ENCODE results near the gene DIPK1B.
"Not testable (repeated sequence)": the region's sequence is repeated elsewhere in the genome, so short reads cannot be mapped to it uniquely, and the experiment has no call there.

The DIPK1B gene

DNA sequence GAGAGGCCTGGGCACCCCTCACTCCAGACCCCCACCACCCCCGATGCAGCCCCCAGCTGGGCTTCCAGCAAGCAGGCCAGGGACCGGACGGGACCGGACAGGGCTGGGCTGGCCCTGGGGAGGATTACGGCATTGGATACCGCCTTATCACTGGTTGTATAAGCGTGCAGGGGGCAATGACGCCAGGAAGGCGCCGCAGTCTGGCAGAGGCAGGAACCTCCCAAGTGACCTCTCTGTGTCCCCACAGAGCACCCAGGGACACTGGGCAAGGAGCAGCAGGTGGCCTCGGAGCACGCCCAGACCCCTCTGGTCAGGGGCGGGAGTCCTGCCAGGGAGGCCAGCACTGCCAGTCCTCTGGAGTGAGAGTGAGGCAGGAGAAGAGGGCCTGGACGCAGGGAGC is 52.7 kb downstream of the DIPK1B start:
- H3K4me3 ChIP-seq (ENCODE audit: low read length in 2 of 2), result no peak overlapping the region
- peaks cover 0 to 6% of the 10 kb centered on the region in 2 donors for H3K27me3 ChIP-seq (ENCODE audit: control insufficient read depth in 2 of 2, insufficient read depth in 2 of 2, low read length in 2 of 2)
- peak overlapping the region in 1 of 2 donors; percentile 56 for H3K9ac ChIP-seq (ENCODE audit: low read depth in 1 of 2, low read length in 2 of 2)
- peaks cover 5 to 20% of the 10 kb centered on the region in 2 donors for H3K4me1 ChIP-seq (ENCODE audit: control insufficient read depth in 2 of 2, insufficient read depth in 2 of 2, low read length in 2 of 2)
- no peaks in the 10 kb centered on the region for H3K9me3 ChIP-seq (ENCODE audit: control insufficient read depth in 2 of 2, low read length in 2 of 2)
- no peaks in the 10 kb centered on the region for H3K36me3 ChIP-seq (ENCODE audit: control insufficient read depth in 2 of 2, insufficient read depth in 2 of 2, low read length in 2 of 2)
- peak overlapping the region in 1 of 2 donors; percentile 5 for H3K27ac ChIP-seq (ENCODE audit: low read depth in 2 of 2, low read length in 2 of 2)

DNA sequence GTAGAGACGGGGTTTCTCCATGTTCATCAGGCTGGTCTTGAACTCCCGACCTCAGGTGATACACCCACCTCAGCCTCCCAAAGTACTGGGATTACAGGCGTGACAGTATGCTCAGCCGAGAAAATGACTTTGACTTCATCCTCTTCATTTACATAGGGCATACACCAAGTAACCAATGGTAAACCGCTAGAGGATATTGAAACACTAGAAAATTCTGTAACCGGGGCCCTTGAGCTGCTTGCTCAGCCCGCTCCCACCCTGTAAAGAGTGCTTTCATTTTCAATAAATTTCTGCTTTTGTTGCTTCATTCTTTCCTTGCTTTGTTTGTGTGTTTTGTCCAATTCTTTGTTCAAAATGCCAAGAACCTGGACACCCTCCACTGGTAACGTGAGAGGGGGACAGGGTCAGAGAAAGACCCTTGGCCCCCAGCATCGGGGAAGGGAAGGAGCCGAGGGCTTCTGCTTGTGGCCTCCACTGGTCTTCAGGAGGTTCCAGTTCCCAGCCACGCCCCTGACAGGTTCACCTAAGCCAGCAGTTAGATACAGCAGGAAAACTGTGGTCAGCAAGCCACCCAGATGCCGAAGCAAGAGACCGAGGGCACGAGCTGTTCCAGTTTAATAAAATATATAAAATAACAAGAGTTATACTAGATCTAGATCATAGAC is 53.5 kb downstream of the DIPK1B start:
- not testable (repeated sequence) for H3K27me3 ChIP-seq (ENCODE audit: control insufficient read depth in 2 of 2, insufficient read depth in 2 of 2, low read length in 2 of 2); H3K9me3 ChIP-seq (ENCODE audit: control insufficient read depth in 2 of 2, low read length in 2 of 2); H3K27ac ChIP-seq (ENCODE audit: low read depth in 2 of 2, low read length in 2 of 2)

DNA sequence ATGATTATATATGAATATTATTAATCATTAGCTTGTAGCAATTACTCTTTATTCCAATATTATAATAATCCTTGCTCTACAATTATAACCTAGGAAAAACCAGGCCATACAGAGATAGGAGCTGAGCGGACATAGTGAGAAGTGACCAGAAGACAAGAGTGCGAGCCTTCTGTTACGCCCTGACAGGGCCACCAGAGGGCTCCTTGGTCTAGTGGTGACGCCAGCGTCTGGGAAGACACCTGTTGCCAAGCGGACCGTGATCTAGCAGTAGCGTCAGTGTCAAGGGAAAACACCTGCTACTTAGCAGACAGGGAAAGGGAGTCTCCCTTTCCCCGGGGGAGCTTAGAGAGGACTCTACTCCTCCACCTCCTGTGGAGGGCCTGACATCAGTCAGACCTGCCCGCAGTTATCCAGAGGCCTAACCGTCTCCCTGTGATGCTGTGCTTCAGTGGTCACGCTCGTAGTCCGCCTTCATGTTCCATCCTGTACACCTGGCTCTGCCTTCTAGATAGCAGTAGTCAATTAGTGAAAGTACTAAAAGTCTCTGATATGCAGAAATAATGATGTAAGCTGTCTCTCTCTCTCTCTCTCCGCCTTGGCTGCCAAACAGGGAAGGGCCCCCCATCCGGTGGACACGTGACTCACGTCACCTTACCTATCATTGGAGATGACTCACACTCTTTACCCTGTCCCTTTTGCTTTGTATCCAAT is 54.2 kb downstream of the DIPK1B start:
- H3K4me3 ChIP-seq (ENCODE audit: low read length in 2 of 2); H3K36me3 ChIP-seq (ENCODE audit: control insufficient read depth in 2 of 2, insufficient read depth in 2 of 2, low read length in 2 of 2); H3K9me3 ChIP-seq (ENCODE audit: control insufficient read depth in 2 of 2, low read length in 2 of 2); H3K27ac ChIP-seq (ENCODE audit: low read depth in 2 of 2, low read length in 2 of 2); H3K9ac ChIP-seq (ENCODE audit: low read depth in 1 of 2, low read length in 2 of 2); H3K27me3 ChIP-seq (ENCODE audit: control insufficient read depth in 2 of 2, insufficient read depth in 2 of 2, low read length in 2 of 2): not testable (repeated sequence)
- peaks cover 5 to 20% of the 10 kb centered on the region in 2 donors for H3K4me1 ChIP-seq (ENCODE audit: control insufficient read depth in 2 of 2, insufficient read depth in 2 of 2, low read length in 2 of 2)

More for the DNA sequence above, 53.5 kb downstream of the DIPK1B start:
- H3K36me3 ChIP-seq (ENCODE audit: control insufficient read depth in 2 of 2, insufficient read depth in 2 of 2, low read length in 2 of 2); H3K9ac ChIP-seq (ENCODE audit: low read depth in 1 of 2, low read length in 2 of 2); H3K4me3 ChIP-seq (ENCODE audit: low read length in 2 of 2): not testable (repeated sequence)
- H3K4me1 ChIP-seq (ENCODE audit: control insufficient read depth in 2 of 2, insufficient read depth in 2 of 2, low read length in 2 of 2), result peaks cover 5 to 20% of the 10 kb centered on the region in 2 donors

DNA sequence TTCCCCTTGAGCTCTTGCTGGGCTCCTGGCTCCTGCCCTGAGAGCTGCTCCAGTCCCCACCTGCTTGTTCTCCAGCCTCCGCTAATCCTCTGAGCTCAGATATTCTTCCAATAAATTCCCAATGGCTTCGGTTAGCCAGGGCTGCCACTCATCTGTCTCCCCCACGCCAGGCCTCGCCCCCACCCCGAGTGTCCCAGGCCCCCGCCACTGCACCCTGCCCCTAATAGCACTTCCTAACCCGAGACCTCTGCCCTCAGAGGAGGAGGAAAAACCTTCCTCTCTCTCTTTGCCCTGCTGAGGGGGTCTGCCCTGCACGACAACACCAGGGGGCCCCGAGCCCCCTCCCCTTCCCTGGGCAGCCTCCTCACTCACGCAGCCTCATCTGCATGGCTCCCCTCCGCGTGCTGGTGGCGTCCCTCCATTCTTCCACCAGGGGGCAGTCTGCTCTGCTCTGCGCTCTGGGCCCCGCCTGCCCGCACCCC is 57.4 kb downstream of the DIPK1B start:
- H3K4me3 ChIP-seq (ENCODE audit: low read length in 2 of 2), result no peak overlapping the region
- peaks cover 3 to 16% of the 10 kb centered on the region in 2 donors for H3K4me1 ChIP-seq (ENCODE audit: control insufficient read depth in 2 of 2, insufficient read depth in 2 of 2, low read length in 2 of 2)
- no peak overlapping the region for H3K27ac ChIP-seq (ENCODE audit: low read depth in 2 of 2, low read length in 2 of 2)
- H3K27me3 ChIP-seq (ENCODE audit: control insufficient read depth in 2 of 2, insufficient read depth in 2 of 2, low read length in 2 of 2), result peaks cover 0 to 4% of the 10 kb centered on the region in 2 donors
- H3K36me3 ChIP-seq (ENCODE audit: control insufficient read depth in 2 of 2, insufficient read depth in 2 of 2, low read length in 2 of 2), result no peaks in the 10 kb centered on the region
- peaks cover 3% of the 10 kb centered on the region in 2 donors for H3K9me3 ChIP-seq (ENCODE audit: control insufficient read depth in 2 of 2, low read length in 2 of 2)
- H3K9ac ChIP-seq (ENCODE audit: low read depth in 1 of 2, low read length in 2 of 2), result peak overlapping the region in 1 of 2 donors; percentile 7

DNA sequence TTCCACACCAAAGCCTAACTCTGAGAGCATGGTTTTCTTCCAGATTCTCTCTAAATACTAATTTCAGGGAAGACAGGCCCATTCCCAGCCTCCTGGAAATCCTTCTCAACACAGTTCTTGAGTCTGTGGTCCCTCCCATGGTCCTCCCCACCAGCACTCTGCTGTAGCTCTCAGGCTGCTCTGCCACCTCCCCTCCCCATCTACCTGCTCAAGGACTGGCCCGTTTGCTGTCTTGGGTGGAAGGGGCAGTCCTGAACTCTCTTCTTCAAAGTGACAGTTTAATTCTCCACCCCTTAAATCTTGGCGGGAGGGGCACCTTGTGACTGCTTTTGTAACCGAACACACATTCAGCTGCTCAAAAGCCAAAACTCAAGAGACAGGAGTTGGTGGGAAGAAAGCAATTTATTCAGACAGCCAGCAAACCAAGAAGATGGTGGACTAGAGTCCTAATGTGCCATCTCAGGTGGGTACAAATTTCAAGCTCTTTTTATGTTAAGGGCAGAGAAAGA is 59.6 kb downstream of the DIPK1B start:
- Histone ChIP-seq H3K27me3 (ENCODE audit: control insufficient read depth in 2 of 2, insufficient read depth in 2 of 2, low read length in 2 of 2) (peaks cover 0 to 4% of the 10 kb centered on the region in 2 donors), H3K36me3 (ENCODE audit: control insufficient read depth in 2 of 2, insufficient read depth in 2 of 2, low read length in 2 of 2) (no peaks in the 10 kb centered on the region), H3K4me3 (ENCODE audit: low read length in 2 of 2) (no peak overlapping the region), H3K4me1 (ENCODE audit: control insufficient read depth in 2 of 2, insufficient read depth in 2 of 2, low read length in 2 of 2) (peaks cover 1 to 9% of the 10 kb centered on the region in 2 donors), H3K9ac (ENCODE audit: low read depth in 1 of 2, low read length in 2 of 2) (no peak overlapping the region), H3K9me3 (ENCODE audit: control insufficient read depth in 2 of 2, low read length in 2 of 2) (peaks cover 3% of the 10 kb centered on the region in 2 donors), H3K27ac (ENCODE audit: low read depth in 2 of 2, low read length in 2 of 2) (no peak overlapping the region)

DNA sequence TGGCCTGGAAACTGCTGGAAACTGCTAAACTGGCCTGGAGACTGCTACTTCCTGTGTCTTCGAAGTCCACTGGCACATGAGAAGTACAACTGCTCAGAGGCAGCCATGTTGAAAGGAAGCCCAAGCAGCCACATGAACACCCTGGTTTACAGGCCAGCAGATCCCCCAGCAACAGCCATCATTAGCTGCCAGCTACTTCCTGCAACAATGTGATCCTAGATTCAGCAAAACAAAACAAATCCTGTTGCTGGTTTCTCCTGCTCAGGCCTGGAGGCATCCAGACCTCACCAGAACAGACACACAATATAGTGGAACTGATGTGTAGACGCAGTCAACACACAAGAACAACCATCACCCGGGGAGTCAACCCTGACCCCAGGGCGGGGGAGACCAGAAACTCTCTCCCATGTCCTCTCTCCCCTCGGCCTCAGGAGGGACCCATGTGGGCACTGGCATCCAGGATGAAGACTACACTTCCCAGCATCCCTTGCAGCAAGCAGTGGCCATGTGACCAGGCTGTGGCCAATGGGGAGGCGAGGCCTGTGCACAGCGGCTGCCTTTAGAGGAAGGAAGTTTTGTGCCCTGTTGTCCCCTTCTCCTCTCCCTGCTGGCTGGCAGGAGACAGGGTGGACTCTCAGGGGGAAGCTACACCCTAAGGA is 61.1 kb downstream of the DIPK1B start:
- no peaks in the 10 kb centered on the region for H3K27me3 ChIP-seq (ENCODE audit: control insufficient read depth in 2 of 2, insufficient read depth in 2 of 2, low read length in 2 of 2)
- no peak overlapping the region for H3K9ac ChIP-seq (ENCODE audit: low read depth in 1 of 2, low read length in 2 of 2)
- peaks cover 3% of the 10 kb centered on the region in 2 donors for H3K9me3 ChIP-seq (ENCODE audit: control insufficient read depth in 2 of 2, low read length in 2 of 2)
- no peak overlapping the region for H3K27ac ChIP-seq (ENCODE audit: low read depth in 2 of 2, low read length in 2 of 2)
- H3K4me1 ChIP-seq (ENCODE audit: control insufficient read depth in 2 of 2, insufficient read depth in 2 of 2, low read length in 2 of 2), result peaks cover 12 to 21% of the 10 kb centered on the region in 2 donors
- H3K36me3 ChIP-seq (ENCODE audit: control insufficient read depth in 2 of 2, insufficient read depth in 2 of 2, low read length in 2 of 2), result no peaks in the 10 kb centered on the region
- no peak overlapping the region for H3K4me3 ChIP-seq (ENCODE audit: low read length in 2 of 2)
